ENCODE results near the gene PDS5B.
A peak's percentile ranks its signal among the peaks of the same experiment; 100 is the strongest.

The PDS5B gene

DNA sequence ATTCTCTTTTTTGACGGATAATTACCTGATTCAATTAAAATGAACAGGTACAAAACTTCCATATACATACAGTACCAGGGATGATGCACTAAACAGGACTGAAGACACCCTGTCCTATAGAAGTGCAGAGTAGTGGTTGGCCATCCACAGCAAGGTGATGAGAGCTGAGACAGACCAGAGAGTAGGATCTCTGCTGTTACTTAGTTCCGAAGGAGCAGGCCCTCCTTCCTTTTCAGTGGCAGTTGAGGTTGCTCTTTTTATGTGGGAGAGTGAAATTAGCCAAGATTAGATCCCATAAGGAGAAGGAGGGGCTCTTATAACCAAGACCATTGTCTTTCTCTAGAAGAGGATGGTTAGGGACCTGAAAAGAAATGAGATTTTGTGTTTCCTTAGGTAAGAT, 4.0 kb downstream of the PDS5B start:
- DNase-seq (ENCODE audit: low read depth) = no peak

DNA sequence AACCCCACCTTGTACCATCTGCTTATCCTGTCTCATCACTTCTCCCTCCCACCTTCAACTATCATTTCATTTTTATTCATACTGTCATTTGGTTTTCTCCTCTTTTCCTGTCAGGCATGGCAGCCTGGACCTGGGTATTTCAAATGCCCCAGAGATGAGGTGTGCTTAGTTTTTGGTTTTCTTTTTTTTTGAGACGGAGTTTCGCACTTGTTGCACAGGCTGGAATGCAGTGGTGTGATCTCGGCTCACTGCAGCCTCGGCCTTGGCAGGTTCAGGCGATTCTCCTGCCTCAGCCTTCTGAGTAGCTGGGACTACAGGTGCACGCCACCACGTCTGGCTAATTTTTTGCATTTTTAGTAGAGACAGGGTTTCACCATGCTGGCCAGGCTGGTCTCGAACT, 5.8 kb downstream of the PDS5B start:
- no peak for DNase-seq (ENCODE audit: low read depth)

DNA sequence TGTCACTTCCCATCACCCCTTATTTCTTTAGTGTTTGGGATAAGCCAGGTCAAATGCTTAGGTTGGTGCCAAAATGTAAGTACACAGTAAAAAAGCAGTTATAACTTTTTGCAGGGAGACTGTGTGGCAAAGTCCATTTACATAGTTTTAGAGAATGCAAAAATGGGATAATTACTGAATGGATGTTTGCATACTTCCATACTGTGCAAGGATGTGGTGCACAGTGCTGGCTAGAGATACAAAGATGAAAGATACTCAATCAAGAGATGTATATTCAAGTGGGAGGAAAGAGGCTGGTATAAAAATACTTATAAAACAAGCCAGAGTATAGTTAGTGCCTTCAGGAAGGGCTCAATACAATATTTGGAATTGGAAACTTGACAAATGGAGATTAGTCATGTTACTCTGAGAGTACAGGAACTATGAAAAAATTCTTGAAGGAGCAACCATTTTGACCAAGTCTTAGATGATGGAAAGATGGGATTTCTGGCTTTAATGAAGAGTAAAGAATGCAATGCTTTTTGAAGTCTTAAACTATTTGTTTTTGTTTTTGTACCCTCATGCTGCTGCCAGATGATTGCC, 8.0 kb downstream of the PDS5B start:
- DNase-seq (ENCODE audit: low read depth) = no peak

DNA sequence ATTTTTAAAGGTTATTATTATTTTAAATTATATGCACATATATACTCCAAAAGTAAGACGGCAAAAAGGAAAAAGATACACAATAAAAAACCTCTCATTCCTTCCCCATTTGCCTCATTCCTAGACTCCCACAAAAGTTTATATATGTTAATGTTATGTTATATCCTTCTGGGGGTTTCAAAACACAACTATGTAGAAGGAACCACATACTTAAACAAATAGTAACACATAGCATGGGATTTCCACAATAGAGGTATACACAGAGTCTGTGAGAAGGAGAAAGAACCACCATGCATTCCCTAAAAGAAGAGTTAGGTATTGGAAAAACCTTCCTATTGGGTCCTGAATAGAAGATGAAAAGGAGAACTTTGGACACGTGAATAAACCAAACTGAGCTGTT, 9.1 kb downstream of the PDS5B start:
- DNase-seq (ENCODE audit: low read depth) = no peak

DNA sequence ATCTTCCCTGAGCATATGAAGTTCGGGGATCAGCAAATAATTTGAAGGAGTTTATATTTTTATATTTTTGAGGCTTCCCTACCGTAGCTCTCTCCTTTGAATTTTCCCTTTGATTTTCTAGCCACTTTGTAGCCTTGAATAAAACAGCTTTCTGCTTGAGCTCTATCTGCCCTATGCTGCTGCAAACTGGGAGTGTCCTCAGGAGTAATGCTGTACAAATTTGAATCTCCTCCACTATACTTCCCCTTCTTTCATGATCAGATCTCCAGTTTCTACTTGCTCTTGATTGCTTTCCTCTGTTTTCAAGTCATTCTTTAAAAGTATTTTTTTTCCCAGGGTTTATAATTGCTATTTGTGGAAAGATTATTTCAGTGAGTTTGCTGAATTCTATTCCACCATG, 14.6 kb downstream of the PDS5B start:
- DNase-seq (ENCODE audit: low read depth) = no peak

DNA sequence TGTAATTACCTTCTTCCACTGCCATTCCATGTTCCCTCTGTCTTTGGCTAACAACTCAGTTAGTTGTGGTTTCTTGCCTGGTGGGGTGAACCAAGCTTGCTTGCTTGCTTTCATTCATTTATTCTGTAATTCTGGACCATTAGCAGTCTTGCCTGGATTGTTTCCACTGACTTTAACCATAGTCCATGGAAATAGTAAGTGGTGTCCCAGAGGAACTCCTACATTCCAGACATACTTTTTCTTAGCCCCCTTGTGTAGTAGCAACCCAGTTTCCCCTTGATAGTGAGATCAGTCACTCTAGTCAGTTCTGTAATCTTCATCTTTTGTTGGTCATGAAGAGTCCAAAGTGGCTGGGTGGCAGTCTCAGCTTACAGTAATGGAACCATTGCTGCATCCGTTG, 23.2 kb downstream of the PDS5B start:
- DNase-seq (ENCODE audit: low read depth) = no peak

DNA sequence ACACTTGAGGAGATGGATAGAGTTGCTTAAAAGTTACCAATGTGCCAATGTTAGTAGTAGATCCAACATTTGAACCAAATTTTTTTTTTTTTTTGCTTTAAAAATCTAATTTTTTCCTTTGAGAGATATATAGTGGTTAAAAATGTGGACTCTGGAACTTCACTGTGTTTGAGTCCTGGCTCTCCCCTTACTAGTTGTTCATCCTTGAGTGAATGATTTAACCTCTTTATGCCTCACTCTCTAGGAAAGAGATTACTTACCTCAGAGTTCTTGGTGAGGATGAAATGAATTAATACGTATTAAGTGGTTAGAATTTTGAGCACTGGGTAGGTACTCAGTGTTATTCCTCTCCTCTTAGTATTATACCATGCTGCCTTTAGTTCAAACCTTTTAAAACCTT, 24.3 kb downstream of the PDS5B start:
- DNase-seq (ENCODE audit: low read depth) = no peak

DNA sequence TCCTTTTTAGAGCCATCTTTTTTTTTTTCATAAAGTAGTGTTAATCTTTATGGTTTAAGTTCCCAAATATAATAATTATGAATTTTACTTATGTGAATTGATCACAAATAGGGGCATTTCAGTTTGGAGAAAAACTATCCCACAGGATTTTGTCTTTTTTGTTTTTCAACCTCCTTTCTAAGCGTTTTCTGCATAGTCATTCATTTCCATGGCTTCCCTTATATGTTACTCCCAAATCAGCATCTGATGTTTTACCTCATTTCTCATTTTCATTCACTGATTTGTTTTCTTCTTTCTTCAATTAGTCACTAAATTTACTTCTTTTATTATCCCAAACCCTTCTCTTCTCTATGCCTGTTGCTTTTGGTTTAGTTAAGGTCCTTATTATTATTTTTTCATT, 24.7 kb downstream of the PDS5B start:
- DNase-seq (ENCODE audit: low read depth) = no peak

DNA sequence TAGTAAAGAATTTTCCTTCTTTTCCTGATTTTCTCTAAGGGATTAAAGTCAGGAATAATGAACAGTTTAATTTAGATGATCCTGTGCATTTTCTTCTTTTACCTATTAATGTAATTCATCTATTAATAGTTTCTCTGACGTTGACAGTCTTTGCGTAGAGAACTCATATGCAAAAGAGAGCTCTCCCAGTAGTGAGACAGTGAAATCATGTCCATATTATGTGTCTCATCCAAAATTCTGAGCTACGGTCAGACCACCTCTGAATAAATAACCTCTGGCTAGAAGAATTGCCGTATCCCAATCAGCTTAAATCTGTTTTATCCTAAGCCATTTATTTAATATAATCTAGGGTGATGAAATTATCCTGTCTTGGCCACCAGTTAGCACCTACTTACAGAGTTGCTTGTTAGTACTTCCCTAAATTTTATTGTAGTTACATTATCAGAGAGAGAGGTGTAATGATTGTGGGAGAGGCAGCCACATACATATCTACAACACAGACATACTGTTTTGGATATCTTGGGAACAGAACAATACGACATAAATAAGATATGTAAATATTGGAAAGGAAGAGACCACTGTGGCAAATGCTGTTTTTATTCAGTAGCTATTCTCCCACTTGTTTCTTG, 30.7 kb downstream of the PDS5B start:
- DNase-seq (ENCODE audit: low read depth) = no peak

DNA sequence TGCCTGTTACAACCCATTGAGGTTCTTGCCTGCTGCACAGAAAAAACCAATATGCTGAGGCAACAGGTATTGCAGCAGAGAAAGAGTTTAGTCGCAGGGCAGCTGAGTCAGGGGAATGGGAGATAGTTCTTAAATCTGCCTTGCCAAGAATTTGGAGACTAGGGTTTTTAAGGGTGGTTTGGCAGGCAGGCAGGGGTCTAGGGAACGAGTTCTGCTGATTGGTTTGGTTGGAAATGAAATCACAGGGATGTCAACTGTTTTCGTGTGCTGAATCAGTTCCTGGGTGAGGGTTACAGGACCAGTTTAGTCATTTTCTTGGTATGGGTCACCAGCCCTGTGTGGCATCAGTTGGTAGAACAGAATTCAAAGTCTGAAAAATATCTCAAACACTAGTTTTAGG, 36.6 kb downstream of the PDS5B start:
- no peak for DNase-seq (ENCODE audit: low read depth)

DNA sequence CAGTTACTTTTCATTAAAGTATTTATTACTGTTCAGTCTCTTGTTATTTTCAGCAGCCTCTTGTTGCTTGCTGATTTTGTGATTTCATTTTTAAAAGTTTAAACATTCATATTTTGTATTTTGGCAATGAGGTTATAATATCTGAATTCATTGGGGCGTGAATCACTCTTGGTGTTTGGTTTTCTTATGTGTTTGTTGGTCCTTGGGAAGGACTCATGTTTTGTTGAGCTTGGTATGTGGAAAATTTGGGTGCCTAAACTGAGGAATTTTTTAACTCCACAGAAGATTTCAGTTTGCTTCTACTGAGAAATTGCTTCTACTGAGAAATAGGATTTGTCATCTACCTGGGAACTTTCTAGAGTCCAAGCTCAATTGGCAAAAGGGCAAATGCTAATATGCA, 38.2 kb downstream of the PDS5B start:
- DNase-seq (ENCODE audit: low read depth) = no peak

DNA sequence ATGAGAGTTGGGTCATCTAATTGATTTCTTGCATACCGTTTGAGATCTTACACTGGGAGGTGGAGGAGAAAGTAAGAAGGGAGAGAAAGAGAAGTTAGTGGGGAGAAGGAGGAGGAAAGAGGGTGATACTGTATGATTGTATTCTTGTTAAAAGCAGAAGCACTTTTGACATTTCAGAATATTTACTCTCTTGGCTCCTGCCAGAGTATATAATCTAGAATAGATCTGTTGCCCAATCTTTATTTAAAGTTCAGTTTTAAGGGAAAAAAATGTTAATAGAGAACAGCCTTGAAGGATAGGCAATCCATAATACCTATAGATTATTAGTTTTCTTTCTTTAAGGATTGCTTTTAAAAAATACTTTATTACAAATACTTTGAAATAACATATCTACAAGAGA, 41.5 kb downstream of the PDS5B start:
- DNase-seq (ENCODE audit: low read depth) = no peak

DNA sequence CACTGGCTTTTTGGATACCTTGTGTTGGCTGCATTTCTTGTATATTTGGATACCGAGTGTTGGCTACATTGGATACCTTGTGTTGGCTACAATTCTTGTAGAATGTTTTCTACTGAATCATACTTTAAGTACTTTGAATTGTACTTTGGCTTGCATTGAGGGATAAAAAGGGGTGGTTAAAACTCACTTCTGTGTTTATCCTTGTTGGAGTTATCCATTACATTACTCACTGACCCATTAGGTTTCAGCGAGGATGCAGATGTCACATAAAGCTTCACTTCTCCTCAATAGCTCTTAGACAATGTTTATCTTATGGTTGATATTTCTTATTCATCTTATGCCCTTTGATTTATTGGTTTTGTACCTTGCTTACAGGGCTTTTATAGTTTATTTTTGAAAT, 43.1 kb downstream of the PDS5B start:
- DNase-seq (ENCODE audit: low read depth) = no peak

DNA sequence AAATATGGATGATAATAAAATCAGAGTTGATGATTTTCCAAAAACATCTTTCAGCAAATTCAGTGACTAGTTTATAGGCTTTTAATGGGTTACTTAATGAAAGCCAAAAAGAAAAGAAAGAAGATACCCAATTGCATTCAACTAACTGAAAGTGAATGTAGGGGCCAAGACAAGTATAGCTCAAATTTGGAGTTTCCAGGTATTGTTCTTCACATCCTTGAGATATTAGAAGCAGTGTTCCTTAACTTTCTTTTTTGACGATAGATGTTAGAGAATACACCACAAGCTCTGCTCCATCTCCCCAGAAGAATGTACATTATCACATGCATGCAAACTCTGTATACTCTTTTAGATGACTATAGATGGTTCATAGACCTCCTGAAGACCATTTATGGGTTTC, 43.6 kb downstream of the PDS5B start:
- DNase-seq (ENCODE audit: low read depth) = no peak

DNA sequence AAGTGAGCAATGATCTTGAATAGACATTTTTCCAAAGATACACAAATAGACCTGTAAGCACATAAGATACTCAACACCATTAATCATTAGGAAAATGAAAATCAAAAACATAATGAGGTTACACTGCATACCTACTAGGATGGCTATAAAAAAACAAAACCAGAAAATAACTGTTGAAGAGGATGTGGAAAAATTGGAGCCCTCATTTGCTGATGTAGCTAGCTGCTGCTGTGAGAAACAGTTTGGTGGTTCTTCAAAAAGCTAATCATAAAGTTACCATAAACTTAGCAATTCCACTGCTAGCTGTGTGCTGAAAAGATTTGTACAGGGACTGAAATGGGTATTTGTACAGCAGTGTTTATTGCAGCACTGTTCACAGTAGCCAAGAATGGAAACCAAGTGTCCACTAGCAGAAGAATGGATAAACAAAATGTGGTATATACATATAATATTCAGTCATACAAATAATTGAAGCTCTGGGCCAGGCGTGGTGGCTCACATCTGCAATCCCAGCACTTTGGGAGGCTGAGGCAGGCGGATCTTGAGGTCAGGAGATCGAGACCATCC, 46.2 kb downstream of the PDS5B start:
- DNase-seq (ENCODE audit: low read depth) = no peak

DNA sequence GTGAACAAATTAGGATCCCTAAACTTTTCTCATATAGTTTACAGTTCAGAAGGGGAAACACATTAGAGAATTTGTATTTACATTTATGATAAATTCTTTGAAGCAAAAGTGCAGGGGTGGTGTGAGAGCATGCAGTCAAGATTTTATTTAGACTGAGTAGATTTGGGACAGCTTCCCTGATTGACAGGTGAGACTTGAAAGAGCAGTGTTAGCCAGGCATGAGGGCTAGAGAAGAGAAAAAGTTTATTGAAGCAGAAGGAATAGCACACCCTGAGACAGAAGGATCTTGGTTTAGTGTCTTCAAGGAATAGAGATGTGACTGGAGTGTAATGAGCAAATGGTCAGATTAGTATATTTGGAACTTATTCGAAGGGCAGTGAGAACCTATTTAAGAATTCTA, 50.5 kb downstream of the PDS5B start:
- no peak for DNase-seq (ENCODE audit: low read depth)

DNA sequence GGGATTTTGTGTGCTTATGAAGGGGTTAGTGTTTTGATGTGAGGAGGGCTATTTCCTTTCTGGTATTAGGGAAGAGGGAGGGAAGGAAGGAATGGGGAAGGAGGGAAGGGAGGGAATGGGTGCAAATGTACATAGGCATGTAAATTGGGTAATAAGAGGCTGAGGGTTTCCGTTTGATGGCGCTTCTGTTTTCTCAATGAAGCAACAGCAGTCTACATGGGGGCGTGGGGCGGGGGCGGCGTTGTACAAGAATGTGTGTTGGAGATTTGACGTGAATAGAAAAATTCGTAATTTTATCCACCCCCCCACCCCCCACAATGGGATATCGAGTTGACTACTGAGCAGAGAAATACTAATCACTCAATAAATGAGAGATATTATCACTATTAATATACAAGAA, 52.5 kb downstream of the PDS5B start:
- DNase-seq (ENCODE audit: low read depth) = no peak

DNA sequence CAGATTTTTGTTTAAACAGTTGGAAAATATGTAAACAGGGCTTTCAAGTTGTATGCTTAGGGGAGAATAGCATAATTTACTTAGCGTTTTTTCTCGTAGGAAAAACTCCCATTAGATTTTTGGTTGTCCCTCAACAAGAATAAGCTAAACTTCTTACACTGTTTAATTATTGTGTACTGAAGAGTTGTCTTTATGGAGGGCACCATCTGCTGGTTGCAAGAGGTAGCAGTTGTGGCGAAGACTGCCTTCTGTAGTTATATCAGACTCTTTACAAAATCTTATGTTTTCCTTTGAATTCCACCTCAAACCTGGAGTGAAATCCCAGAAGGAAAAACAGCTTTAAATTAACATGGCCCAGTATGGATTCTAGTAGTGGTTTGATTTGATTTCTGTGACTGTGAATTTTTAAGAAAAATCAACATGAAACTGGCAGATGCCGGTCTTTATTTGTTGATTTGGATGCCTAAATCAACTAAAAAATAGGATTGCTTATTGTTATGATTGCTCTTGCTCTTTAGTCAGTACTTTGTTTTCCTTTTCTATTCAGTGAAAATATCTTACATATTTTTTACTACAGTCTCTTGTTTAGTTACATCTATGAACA, 53.4 kb downstream of the PDS5B start:
- DNase-seq (ENCODE audit: low read depth) = peak; percentile 31

DNA sequence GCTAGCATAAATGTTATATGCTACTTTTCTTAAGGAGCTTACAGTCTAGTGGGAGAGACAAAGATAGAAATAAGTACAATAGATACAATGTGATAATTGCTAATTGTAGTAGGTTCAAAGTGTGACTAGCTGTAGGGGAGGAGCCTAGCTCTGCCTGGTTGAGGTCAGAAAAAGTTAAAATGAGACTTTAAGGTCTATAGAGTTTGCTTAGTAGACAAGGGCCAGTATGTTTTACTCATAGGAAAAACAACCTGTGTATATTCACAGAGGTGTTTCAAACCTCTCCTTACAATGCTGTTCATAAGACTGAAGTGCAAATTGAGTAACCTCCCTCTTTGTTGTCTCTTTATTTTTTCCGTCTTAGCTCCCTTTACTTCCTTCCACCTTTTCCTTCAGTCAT, 56.1 kb downstream of the PDS5B start:
- DNase-seq (ENCODE audit: low read depth) = no peak

DNA sequence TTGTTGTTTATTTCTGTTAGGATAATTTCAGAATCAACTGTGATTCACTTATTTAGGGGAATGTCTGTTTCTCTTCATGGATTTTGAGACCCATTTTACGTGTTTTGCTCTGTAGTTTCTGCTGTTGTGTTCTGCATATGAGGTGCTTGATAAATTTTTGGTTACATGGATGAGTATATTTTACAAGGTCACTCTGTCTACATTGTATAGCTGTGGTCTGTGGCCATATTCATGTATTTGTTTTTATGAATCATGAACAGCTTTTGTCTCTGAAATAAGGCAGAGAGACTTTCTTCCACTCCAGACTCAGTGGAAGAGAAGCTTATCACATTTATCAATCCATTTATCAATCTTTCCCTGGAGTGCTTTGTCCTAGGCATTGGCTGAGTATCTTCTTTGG, 56.6 kb downstream of the PDS5B start:
- no peak for DNase-seq (ENCODE audit: low read depth)

DNA sequence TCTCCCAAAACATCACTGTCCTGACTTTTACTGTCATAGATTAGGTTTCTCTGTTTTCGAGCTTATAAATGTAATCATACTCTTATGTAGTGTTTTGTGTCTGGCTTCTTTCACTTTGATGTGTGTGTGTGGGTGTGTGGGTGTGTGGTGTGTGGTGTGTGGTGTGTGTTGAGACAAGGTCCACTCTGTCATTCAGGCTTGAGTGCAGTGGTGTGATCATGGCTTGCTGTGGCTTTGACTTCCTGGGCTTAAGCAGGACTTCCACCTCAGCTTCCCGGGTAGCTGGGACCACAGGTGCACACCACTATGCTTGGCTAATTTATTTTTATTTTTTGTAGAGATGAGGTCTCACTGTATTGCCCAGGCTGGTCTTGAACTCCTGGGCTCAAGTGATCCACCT, 59.6 kb downstream of the PDS5B start:
- DNase-seq (ENCODE audit: low read depth) = peak; percentile 7

DNA sequence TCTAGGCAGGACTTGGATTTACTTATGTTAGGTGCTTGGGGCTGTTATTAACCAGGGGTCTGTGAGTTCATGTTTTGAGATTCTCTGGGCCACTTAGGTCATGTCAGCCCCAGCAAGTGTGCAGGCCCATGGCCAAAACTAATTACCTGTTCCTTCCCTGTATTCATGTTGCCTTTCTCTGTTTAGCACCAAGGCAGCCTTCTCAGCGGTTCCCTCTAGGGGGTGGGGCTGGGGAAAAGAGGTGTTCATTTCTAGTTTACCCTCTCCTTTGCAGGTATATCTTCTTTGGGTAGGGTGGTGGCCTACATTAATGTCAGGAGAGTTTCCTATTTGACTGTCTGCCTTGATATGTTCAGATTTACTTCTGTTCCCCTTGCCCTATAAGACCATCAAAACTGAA, 61.7 kb downstream of the PDS5B start:
- no peak for DNase-seq (ENCODE audit: low read depth)

DNA sequence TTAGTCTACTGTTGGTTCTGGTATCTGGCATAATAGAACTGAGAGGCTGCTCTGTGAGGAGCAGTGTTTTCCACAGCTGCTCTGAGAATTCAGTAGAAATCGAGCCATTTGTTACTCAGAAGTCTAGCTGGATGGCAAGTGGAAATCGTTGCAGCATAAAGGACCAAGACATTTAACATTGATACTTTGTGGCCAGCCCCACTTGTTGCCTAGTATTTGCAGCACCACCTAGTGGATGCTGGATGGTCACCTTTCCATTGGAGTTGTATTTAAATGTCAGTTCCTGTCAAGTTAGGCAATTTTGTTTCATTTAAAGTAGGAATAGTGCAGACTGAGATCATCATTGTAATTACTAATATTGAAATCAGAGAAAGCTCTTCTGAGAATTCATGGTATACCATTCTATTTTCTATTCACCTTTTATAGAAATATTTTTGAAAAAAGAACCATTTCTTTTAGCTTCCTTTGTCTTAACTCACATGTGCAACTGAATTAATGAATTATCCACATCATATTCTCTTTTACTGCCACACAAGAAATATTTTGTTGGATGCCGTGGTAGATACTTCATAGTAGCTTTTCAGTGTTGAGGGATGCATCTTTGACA, 64.6 kb downstream of the PDS5B start:
- DNase-seq (ENCODE audit: low read depth) = peak; percentile 53
